H1 (cell line): ENCODE results near the gene VMO1. TPM values are rescaled to one million over a fixed set of nuclear protein-coding genes. Genes with fewer than 3 reads are reported as not detected.

Experiments
- ASH2L ChIP-seq: fragments of 200-600, 300-600 bp; sonication (generic); IDR thresholded peaks from one replicate; pipeline ENCODE4 v1.7.1; 2017; ENCODE audit warnings: low read length
- BCL11A ChIP-seq, 2 experiments: IDR thresholded peaks; one replicate each; pipeline ENCODE4 v1.6.1; 2011; ENCODE audit warnings: low read depth in 2 of 2, low read length in 2 of 2, mild to moderate bottlenecking in 2 of 2
- CREB1 ChIP-seq: IDR thresholded peaks from 2 replicates; pipeline ENCODE4 v1.6.1; 2012; ENCODE audit warnings: inconsistent platforms
- JUN ChIP-seq: IDR thresholded peaks from 2 replicates; pipeline ENCODE4 v1.6.1; 2011; ENCODE audit warnings: low read depth, mild to moderate bottlenecking, improper control_type of control experiment, low read length
- KDM5A ChIP-seq: fragments of 200-600 bp; IDR thresholded peaks from 2 replicates; pipeline ENCODE4 v1.7.1; 2012; ENCODE audit warnings: mild to moderate bottlenecking, low read length, inconsistent platforms, mixed read lengths
- RBBP5 ChIP-seq: IDR thresholded peaks from 2 replicates; pipeline ENCODE4 v1.7.1; 2012; ENCODE audit warnings: low read depth, mild to moderate bottlenecking, inconsistent platforms, low read length, moderate library complexity, borderline replicate concordance
- RFX5 ChIP-seq: IDR thresholded peaks from 2 replicates; pipeline ENCODE4 v1.6.1; 2011; ENCODE audit warnings: low read depth, low read length, improper control_type of control experiment, borderline replicate concordance
- RXRA ChIP-seq: IDR thresholded peaks from 2 replicates; pipeline ENCODE4 v1.6.1; 2011; ENCODE audit warnings: low read depth, mild to moderate bottlenecking, low read length, moderate library complexity; ENCODE audit not compliant: insufficient read depth
- SAP30 ChIP-seq: fragments of 300-600 bp; sonication (generic); IDR thresholded peaks from 2 replicates; pipeline ENCODE4 v1.7.1; 2012; ENCODE audit warnings: low read length, moderate library complexity, mild to moderate bottlenecking, inconsistent platforms; ENCODE audit not compliant: insufficient read depth, insufficient replicate concordance
- ZNF274 ChIP-seq: IDR thresholded peaks from 2 replicates; pipeline ENCODE4 v1.7.0; 2012; ENCODE audit warnings: low read length, borderline replicate concordance; ENCODE audit errors: extremely low read depth
- polyA plus RNA-seq, 7 experiments: library from polyadenylated mRNA; depleted of rRNA in 3 of 7; stranded (reverse) in 5 of 7; unstranded in 2 of 7; fragments of >200 nt in 5 of 7; fragments of 200-250 nt in 2 of 7; gene quantifications; 1 replicate in 5 of 7; 2 replicates in 1 of 7; 4 replicates in 1 of 7; pipeline versions ENCODE4 v1.2.1 to v1.2.3, GENCODE V29; 2011 to 2013; ENCODE audit warnings: missing spikeins in 2 of 7, mixed read lengths in 2 of 7
- total RNA-seq: library from RNA; stranded (reverse); fragmentation: NEBNext Ultra II Directional; extraction: Animal tissue kit (Norgen Biotek cat#: 25700); gene quantifications from 2 replicates; pipeline ENCODE4 v1.2.1, GENCODE V29; 2021
- TF ChIP-seq, protein P1 (sequence below): fragments of 300-600 bp; sonication (generic); IDR thresholded peaks from 2 replicates; pipeline ENCODE4 v1.7.1; 2012; ENCODE audit warnings: low read length, moderate library complexity, mild to moderate bottlenecking, inconsistent platforms; ENCODE audit not compliant: insufficient replicate concordance
- TF ChIP-seq, protein P2 (sequence below): IDR thresholded peaks from 2 replicates; pipeline ENCODE4 v1.6.1; 2012; ENCODE audit warnings: inconsistent platforms

VMO1 gene
- total and polyA plus RNA-seq, 2 of the 8 experiments (the other 6 are each of a cell fraction or from before 2014, with no cell fraction given): 0.30 TPM; not detected in 1

DNA sequence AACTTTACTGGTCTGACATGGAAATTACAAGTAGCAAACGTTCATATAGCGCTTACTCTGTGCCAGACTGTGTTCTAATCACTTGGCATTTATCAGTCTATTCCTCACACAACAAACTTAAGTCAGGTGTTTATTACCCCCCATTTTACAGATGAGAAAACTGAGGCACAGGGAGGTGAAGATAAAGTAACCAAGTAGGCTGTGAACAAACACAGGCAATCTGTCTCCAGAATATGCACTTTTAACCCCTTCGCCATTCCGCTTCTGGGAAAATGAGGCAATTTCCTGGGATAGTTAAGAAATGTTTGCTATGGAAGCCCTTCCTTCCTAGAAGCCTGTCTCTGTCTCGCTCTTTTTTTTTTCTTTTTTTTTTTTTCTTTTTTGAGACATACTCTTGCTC lies 34.2 kb downstream of the VMO1 start (continued):
- TF ChIP-seq, protein P1, sequence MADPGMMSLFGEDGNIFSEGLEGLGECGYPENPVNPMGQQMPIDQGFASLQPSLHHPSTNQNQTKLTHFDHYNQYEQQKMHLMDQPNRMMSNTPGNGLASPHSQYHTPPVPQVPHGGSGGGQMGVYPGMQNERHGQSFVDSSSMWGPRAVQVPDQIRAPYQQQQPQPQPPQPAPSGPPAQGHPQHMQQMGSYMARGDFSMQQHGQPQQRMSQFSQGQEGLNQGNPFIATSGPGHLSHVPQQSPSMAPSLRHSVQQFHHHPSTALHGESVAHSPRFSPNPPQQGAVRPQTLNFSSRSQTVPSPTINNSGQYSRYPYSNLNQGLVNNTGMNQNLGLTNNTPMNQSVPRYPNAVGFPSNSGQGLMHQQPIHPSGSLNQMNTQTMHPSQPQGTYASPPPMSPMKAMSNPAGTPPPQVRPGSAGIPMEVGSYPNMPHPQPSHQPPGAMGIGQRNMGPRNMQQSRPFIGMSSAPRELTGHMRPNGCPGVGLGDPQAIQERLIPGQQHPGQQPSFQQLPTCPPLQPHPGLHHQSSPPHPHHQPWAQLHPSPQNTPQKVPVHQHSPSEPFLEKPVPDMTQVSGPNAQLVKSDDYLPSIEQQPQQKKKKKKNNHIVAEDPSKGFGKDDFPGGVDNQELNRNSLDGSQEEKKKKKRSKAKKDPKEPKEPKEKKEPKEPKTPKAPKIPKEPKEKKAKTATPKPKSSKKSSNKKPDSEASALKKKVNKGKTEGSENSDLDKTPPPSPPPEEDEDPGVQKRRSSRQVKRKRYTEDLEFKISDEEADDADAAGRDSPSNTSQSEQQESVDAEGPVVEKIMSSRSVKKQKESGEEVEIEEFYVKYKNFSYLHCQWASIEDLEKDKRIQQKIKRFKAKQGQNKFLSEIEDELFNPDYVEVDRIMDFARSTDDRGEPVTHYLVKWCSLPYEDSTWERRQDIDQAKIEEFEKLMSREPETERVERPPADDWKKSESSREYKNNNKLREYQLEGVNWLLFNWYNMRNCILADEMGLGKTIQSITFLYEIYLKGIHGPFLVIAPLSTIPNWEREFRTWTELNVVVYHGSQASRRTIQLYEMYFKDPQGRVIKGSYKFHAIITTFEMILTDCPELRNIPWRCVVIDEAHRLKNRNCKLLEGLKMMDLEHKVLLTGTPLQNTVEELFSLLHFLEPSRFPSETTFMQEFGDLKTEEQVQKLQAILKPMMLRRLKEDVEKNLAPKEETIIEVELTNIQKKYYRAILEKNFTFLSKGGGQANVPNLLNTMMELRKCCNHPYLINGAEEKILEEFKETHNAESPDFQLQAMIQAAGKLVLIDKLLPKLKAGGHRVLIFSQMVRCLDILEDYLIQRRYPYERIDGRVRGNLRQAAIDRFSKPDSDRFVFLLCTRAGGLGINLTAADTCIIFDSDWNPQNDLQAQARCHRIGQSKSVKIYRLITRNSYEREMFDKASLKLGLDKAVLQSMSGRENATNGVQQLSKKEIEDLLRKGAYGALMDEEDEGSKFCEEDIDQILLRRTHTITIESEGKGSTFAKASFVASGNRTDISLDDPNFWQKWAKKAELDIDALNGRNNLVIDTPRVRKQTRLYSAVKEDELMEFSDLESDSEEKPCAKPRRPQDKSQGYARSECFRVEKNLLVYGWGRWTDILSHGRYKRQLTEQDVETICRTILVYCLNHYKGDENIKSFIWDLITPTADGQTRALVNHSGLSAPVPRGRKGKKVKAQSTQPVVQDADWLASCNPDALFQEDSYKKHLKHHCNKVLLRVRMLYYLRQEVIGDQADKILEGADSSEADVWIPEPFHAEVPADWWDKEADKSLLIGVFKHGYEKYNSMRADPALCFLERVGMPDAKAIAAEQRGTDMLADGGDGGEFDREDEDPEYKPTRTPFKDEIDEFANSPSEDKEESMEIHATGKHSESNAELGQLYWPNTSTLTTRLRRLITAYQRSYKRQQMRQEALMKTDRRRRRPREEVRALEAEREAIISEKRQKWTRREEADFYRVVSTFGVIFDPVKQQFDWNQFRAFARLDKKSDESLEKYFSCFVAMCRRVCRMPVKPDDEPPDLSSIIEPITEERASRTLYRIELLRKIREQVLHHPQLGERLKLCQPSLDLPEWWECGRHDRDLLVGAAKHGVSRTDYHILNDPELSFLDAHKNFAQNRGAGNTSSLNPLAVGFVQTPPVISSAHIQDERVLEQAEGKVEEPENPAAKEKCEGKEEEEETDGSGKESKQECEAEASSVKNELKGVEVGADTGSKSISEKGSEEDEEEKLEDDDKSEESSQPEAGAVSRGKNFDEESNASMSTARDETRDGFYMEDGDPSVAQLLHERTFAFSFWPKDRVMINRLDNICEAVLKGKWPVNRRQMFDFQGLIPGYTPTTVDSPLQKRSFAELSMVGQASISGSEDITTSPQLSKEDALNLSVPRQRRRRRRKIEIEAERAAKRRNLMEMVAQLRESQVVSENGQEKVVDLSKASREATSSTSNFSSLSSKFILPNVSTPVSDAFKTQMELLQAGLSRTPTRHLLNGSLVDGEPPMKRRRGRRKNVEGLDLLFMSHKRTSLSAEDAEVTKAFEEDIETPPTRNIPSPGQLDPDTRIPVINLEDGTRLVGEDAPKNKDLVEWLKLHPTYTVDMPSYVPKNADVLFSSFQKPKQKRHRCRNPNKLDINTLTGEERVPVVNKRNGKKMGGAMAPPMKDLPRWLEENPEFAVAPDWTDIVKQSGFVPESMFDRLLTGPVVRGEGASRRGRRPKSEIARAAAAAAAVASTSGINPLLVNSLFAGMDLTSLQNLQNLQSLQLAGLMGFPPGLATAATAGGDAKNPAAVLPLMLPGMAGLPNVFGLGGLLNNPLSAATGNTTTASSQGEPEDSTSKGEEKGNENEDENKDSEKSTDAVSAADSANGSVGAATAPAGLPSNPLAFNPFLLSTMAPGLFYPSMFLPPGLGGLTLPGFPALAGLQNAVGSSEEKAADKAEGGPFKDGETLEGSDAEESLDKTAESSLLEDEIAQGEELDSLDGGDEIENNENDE: no peak
- TF ChIP-seq RFX5: no peak
- TF ChIP-seq JUN: no peak
- TF ChIP-seq, protein P2, sequence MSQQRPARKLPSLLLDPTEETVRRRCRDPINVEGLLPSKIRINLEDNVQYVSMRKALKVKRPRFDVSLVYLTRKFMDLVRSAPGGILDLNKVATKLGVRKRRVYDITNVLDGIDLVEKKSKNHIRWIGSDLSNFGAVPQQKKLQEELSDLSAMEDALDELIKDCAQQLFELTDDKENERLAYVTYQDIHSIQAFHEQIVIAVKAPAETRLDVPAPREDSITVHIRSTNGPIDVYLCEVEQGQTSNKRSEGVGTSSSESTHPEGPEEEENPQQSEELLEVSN: no peak
- TF ChIP-seq ASH2L: no peak
- TF ChIP-seq RXRA: no peak
- no peak for TF ChIP-seq ZNF274
- TF ChIP-seq RBBP5: no peak
- no peak for TF ChIP-seq CREB1
- no peak for TF ChIP-seq BCL11A (IDR thresholded peaks at IDR 0.05; ENCODE audit: low read depth in 2 of 2, low read length in 2 of 2)
- no peak for TF ChIP-seq KDM5A
- TF ChIP-seq SAP30: no peak
